Measurements from ENCODE around the gene SERGEF.
"Not testable (repeated sequence)": the region's sequence is repeated elsewhere in the genome, so short reads cannot be mapped to it uniquely, and the experiment has no call there.

SERGEF gene

DNA sequence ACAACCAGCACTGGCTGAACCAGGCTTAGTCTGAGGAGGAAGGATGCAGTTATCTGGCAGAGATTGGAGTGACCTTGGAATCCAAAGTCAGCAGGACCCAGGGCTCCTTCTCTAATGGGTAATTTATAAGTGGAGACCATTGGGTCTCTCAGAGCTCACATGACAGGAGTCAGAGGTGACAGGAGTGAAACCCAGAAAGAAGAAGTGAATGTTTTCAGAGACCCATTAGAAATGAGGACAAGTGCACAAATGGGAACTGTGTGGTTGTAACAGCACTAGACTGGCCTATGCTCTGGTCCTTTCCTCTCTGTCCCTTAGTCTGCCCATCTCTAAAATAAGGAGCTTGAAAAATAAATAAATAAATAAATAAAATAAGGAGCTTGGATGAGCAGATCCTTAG, 107.4 kb downstream of the SERGEF start:
- TF ChIP-seq, protein P1, sequence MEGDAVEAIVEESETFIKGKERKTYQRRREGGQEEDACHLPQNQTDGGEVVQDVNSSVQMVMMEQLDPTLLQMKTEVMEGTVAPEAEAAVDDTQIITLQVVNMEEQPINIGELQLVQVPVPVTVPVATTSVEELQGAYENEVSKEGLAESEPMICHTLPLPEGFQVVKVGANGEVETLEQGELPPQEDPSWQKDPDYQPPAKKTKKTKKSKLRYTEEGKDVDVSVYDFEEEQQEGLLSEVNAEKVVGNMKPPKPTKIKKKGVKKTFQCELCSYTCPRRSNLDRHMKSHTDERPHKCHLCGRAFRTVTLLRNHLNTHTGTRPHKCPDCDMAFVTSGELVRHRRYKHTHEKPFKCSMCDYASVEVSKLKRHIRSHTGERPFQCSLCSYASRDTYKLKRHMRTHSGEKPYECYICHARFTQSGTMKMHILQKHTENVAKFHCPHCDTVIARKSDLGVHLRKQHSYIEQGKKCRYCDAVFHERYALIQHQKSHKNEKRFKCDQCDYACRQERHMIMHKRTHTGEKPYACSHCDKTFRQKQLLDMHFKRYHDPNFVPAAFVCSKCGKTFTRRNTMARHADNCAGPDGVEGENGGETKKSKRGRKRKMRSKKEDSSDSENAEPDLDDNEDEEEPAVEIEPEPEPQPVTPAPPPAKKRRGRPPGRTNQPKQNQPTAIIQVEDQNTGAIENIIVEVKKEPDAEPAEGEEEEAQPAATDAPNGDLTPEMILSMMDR (IDR thresholded peaks at IDR 0.05; ENCODE audit: insufficient read depth, low read length, missing control alignments): no peak
- ChIA-PET POLR2A (no interaction called here), CTCF (interaction anchor here (1.1 to 1.3 kb wide), 2 partner anchors 68 to 175 kb away, joined by 3 read pairs; no protein-coding TSS in a partner anchor)
- no peak for DNase-seq (ENCODE audit: low read depth, low spot score)
- no peak overlapping the region for H3K4me3 ChIP-seq (ENCODE audit: low read depth, low read length)

DNA sequence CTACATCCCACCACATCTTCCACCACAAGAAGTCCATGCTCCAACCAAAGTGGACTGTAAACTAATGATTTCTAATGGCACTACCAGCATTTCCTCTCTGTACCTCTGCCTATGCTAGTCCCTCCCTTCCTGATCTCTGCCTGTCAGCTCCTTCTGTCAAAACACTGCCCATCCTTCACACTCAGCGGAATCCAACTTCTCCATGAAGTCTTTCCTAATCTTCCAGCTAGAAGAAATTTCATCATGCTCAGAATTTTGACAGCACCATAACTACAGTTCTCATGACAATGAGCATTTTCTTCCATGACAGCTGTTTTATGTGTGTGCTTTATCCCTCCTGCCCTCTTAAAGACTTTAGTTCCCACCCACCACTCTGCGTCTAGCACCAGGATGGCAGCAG, 111.4 kb downstream of the SERGEF start:
- TF ChIP-seq, protein P1 (IDR thresholded peaks at IDR 0.05; ENCODE audit: insufficient read depth, low read length, missing control alignments): no peak
- DNase-seq (ENCODE audit: low read depth, low spot score): no peak
- ChIA-PET CTCF (interaction anchor here (1.2 kb wide), 1 partner anchor 41 kb away, joined by 3 read pairs; no protein-coding TSS in a partner anchor), POLR2A (no interaction called here)
- H3K4me3 ChIP-seq (ENCODE audit: low read depth, low read length): no peak overlapping the region

DNA sequence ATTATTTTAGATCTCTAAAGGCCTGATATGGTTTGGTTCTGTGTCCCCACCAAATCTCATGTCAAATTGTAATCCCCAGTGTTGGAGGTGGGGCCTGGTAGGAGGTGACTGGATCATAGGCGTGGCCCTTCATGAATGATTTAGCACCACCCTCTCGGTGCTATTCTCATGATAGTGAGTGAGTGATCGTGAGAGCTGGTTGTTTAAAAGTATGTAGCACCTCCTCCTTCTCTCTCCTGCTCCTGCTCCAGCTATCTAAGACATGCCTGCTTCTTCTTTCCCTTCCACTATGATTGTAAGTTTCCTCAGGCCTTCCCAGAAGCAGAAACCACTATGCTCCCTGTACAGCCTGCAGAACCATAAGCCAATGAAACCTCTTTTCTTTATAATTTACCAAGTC, 114.1 kb downstream of the SERGEF start:
- no peak overlapping the region for H3K4me3 ChIP-seq (ENCODE audit: low read depth, low read length)
- CTCF ChIA-PET: interaction anchor here (1.1 kb wide), 1 partner anchor 80 kb away, joined by 3 read pairs; no protein-coding TSS in a partner anchor
- DNase-seq (ENCODE audit: low read depth, low spot score): no peak
- POLR2A ChIA-PET: no interaction called here
- TF ChIP-seq, protein P1 (IDR thresholded peaks at IDR 0.05; ENCODE audit: insufficient read depth, low read length, missing control alignments): no peak

DNA sequence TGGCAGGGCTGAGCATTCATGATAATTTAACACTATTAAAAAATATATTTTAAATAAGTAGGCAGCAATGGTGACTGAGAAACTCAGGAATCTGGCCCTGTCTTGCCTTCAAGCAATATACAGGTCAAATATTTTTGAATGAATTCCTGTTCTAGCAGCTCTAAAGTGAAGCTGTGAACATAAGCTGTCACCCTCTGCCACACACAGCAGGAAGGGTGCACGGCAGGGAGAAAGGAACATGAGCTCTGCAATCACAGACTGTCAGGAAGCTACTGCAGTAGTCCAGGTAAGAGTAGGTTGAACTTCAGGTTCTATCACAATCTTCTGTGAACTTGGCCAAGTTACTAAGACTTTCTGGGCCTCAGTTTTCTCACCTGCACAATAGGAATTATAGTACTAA, 114.8 kb downstream of the SERGEF start:
- POLR2A ChIA-PET: interaction anchor here (0.5 kb wide), 1 partner anchor 18 kb away, joined by 3 read pairs; no protein-coding TSS in a partner anchor
- CTCF ChIA-PET: interaction anchor here (1.1 kb wide), 1 partner anchor 81 kb away, joined by 3 read pairs; no protein-coding TSS in a partner anchor
- no peak for DNase-seq (ENCODE audit: low read depth, low spot score)
- TF ChIP-seq, protein P1 (IDR thresholded peaks at IDR 0.05; ENCODE audit: insufficient read depth, low read length, missing control alignments): no peak
- H3K4me3 ChIP-seq (ENCODE audit: low read depth, low read length): no peak overlapping the region

DNA sequence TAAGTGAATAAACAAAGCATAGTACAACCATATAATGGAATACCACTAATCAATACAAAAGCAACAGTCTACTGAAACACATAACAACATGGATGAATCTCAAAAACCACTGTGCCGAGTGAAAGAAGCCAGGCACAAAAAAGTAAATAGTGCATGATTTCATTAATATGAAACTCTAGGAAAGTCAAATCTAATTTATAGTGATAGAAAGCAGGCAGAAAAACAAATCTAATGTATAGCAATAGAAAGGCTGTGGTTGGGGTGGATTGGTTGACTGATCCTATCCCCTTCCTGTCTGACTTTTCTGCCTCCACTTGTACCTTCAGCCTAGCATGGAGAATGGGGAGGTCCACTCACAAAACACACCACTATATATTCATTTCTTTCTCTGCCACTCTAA, 115.4 kb downstream of the SERGEF start:
- ChIA-PET POLR2A (no interaction called here), CTCF (interaction anchor here (1.1 kb wide), 1 partner anchor 82 kb away, joined by 3 read pairs; no protein-coding TSS in a partner anchor)
- DNase-seq (ENCODE audit: low read depth, low spot score): no peak
- no peak overlapping the region for H3K4me3 ChIP-seq (ENCODE audit: low read depth, low read length)
- TF ChIP-seq, protein P1 (IDR thresholded peaks at IDR 0.05; ENCODE audit: insufficient read depth, low read length, missing control alignments): no peak

DNA sequence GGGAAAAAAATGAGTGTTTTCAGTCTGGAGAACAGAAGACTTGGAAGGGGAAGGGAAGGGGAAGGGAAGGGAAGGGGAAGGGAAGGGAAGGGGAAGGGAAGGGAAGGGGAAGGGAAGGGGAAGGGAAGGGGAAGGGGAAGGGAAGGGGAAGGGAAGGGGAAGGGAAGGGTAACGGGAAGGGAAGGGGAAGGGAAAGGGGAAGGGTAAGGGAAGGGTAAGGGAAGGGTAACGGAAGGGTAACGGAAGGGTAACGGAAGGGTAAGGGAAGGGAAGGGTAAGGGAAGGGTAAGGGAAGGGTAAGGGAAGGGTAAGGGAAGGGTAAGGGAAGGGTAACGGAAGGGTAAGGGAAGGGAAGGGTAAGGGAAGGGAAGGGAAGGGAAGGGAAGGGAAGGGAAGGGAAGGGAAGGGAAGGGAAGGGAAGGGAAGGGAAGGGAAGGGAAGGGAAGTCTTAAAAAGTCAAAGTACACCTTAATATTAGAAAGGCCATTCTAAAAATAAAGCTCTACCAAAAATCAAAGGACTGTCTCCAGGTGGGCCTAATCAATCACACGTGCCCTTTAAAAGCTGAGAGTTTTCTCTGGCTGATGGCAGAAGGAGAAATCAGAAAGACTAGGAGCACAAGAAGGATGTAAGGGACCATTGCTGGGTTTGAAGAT, 116.2 kb downstream of the SERGEF start:
- CTCF ChIA-PET: not testable (repeated sequence)

More for the DNA sequence above, 116.2 kb downstream of the SERGEF start:
- DNase-seq (ENCODE audit: low read depth, low spot score); H3K4me3 ChIP-seq (ENCODE audit: low read depth, low read length); POLR2A ChIA-PET: not testable (repeated sequence)

Measured in AG04449 (cell line).